OCI-M1 (cell line): Measurements from ENCODE around the gene MOCS1.

ENCODE experiments used
- DNase-seq: peaks from one replicate; lab custom pipeline; 2025; lab: John Stamatoyannopoulos, UW

MOCS1 gene

DNA sequence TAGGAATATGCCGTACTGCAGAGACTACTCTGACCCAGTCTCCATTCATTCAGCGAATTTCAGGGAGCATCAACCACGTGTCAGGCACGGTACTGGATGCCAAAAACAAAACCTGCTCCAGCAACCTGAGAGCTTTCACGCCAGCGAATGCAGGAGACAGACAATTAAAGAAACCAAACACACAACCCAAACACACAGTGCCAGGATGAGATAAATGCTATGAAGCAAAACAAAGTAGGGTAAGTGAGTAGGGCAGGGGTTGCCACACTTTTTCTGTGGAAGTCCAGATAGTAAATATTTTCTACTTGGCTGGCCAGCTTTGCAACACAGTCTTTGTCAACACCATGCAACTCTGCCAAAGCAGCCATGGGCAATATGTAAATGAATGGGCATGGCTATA, 10.0 kb downstream of the MOCS1 start:
- no peak for DNase-seq

DNA sequence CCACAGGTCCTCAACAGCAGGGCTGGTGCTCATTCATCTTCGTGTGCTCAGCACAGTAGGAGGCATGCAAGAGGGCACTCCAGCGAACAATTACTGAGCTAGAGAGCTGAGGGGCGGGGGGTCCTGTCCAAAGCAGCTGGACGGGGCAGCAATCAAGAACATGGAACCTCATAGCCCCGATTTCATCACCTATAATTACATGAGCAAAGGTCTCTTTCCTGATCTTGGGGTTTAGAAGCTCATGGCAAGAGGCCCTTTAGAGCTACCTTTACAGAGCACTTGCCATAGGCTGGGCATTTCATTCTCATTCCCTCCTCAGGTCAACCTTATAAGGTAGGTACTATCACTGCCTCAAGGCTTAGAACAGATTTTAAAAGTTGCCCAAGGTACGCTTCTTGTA, 10.4 kb downstream of the MOCS1 start:
- no peak for DNase-seq

DNA sequence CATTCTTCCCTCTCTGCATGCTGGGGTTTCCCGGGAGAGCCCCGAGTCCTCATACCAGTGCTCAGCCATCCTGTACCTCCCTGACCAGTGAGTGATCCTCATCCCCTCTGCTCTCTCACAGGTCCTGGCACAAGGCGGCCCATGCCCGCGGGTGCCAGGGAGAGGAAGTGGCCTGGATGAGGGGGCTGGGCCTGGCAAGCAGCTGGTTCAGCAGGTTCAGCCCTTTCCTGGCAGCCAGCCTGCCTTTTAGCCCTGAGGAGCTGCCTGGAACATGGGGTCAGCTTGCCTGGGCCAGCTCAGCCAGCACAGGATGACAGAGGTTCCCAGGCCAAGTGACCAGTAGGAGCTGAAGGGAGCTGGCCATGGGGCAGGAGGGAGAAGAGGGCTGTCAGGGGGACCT, 10.9 kb downstream of the MOCS1 start:
- no peak for DNase-seq

DNA sequence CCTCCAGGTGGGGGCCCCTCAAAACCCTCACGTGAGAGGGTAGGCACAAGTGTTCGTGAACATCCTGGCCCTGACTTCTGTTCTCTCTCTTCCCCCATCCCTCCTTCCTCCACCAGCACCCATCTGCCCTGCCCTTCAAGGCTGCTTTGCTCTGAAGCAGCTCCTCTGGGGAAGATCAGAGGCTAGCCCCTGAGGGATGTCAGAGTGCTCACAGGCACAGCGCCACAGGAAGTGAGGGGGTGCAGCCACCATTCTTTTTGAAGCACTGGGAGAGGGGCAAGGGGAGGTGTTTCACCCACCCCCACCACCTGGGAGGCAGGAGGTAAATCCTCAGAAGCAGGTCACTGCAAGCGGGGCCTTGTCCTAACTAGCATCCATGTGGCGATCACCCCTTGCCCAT, 11.4 kb downstream of the MOCS1 start:
- DNase-seq: no peak

DNA sequence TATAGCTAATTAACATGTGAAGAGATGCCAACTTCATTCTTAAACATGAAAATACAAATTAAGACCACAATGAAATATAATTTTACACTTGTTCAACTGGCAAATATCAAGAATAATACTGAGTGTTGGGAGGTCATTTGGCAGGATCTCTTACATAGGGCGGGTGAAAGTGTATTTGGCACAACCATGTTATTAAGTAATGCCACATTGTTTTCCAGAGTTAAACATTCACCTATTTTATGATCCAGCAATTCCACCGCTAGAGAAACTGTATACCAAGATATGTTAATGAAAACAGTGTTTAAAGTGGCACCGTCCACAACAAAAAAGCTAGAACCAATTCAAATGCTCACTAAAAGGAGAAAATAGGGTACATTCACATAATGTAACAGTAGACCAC, 14.1 kb downstream of the MOCS1 start:
- DNase-seq: no peak

DNA sequence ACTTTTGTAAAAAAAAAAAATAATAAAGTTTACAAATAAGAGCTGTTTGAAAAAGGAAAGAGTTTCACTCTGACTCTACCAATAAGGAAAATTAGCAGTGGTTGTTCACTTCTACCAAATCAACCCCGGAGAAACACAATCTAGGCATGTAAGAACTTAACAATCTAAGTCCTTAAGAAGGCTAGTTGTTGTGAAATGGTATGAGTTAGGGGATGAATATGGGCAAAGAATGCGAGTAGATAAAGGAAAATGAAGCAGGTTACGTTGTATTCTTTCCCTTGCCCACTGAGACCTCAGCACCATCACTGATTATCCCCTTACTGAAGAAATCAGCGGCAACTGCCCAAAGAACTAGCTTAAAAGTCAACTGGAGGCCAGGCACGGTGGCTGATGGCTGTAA, 15.4 kb downstream of the MOCS1 start:
- no peak for DNase-seq

DNA sequence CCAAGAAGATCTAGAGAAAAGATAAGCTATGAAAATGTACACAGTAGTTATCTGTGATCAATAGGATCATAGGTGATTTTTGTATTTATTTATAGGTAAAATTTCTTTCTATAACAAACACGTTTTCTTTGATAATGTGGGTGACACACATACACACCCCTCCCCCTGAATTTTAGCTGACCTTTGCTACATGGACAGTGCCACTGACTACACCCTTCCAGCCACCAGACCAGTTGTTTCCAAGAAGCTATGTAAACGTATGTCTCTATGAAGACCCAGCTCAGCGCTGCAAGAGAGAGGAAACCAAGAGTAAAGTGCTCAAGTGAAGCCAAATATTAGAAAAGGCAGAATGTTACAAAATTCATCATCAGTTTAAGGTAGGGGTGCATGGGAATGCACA, 16.3 kb downstream of the MOCS1 start:
- DNase-seq: no peak

DNA sequence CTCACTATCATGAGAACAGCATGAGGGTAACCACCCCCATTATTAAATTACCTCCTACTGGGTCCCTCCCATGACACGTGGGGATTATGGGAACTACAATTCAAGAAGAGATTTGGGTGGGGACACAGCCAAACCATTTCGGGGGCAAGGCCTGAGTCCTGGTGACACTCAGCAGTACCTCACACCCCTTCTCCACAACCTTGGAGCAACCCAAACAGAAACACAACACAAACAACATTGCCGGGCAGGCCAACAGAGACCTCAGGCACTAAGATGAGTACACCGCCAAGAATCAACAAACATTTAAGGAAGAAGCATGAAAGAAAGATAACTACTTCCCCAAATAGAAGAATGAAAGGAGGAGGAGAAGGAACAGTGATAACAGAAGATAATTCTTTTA, 16.9 kb downstream of the MOCS1 start:
- DNase-seq: no peak

DNA sequence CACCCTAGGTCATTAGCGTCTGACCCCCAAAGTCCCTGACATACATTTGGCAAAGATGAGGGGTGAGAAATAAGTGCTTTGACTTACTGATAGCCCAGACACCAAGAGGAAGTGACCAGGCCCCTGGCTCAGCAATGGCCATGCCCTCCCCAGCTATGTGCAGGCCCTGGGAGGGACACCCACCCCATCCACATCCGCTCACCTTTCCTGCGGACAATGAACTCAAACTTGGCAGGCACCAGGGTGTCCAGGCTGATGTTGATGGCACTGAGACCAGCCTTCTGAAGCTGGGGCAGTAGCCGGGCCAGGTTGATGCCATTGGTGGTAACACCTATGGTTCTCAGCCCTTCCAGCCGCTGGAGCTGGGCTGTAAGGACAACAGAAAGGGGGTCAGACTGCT, 18.4 kb downstream of the MOCS1 start:
- DNase-seq: no peak

DNA sequence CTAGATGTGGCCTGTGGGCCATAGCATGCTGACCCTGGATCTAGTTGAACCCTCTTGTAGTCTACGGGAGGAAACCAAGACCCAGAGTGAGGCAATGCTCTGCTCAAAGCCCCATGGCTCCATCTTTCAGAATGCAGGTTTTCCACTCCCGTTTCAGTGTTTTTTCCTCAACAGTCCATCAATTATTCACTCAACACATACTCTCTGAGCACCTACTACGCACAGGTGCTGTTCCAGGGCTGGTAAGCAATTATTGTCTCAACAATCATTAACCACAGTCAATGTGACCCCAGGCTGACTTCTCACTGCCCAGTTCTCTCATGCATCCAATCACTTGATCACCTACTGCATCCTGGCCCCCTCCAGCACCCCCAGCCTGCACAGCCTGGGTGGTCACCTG, 20.0 kb downstream of the MOCS1 start:
- no peak for DNase-seq

DNA sequence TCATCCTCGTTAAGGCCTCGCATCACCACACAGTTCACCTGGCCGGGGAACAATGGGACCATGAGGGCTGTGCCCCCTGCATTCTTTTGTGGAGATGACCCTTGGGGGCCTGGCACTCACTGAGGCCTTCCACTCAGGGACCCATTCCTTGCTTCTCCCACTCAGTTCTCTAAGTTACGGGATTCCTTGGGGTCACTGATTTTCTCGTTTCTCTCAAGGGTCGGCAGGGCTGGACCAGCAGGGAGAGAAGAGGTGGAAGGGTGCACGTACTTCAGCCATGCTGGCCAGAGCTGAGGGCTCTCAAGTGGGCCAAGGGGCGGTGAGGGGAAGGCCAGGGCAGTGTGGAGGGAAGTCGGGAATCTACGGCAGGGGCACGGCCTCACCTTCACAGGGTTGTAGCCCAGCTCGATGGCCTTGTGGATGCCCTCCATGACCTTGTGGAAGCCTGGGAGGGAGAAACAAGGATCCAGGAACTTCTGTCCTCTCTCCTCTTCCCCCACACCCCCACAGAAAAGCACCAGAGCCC, 20.8 kb downstream of the MOCS1 start:
- DNase-seq: no peak

DNA sequence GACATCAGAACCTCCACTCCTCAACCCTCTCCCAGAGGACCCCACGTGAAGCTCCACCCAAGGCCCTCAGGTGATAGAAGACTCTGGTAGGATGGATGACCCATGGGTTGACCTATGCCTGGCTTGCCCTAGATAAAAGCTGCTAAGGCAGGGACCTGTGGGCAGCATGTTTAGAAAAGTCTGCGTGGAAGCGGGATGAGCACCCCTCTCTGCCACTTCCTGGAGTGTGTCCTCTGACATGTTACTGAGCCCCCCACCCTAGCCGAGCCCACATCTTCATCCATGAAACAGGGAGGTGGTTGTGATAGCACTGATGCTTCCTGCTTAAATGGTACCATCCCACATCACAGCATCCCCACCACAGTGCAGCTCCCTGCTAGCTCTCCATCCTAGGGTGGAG, 21.8 kb downstream of the MOCS1 start:
- no peak for DNase-seq

DNA sequence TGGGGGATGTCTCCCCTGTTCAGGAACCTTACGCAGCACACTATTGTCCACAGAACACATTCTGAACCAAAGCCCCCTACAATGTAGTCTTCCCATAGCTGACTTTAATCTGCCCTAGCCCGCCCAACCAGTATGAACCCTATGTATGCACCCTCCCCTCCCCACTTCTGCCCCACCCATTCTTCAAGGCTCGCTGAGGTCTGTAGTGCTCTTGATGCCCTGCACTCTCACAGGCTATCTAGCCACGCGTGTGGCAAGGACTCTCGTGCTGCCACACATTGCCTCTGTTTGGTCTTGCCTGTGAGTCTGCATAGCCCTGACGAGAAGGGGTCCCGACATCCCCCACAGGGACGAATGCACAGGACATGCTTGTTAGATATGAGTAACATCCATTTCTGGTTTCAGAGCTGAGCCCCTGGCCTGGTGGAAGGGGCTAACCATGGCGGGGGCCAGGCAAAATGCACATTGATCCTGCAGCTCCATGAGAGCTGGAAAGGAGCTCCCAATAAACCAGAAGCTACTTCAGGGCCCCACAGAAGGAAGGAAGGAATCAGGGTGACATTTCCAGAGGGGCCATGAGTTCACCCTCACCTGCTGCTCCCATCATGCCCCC, 22.6 kb downstream of the MOCS1 start:
- no peak for DNase-seq

DNA sequence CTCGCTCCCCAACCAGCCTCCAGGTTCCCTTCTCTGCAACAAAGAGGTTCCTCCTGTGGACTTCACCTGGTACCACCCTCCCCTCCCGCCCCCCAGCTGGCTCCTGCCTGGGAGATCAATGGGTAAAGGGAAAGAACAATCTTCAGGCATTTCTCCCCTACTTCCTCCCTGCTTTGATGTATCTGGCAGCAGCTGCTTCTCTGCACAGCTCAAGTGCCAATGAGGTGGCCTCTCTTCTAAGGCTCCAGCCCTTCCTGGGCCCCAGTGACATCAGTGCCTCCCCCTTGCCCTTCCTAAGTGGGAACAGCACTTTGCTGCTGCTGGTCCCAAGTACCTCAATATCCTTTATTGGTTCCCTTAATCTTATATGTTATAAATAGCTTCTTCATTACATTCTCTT, 23.5 kb downstream of the MOCS1 start:
- no peak for DNase-seq

DNA sequence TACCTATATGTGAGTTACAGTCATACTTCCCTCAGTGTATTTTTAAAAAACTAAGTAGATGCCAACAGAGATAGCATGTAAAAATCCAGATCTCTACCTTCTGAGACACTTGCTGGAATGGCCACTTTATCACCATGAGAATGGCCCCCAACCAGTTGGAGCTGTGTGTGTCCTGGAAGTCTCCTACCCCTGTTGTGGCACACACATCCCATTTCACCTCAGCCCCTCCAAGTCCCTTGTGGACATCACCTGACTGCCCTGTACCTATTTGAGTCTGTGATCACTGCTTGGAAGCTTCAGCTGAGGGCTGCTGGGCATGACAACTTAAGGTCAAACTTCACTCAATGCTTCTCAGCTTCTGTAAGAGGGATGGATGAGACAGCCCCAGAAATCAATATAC, 24.1 kb downstream of the MOCS1 start:
- no peak for DNase-seq

DNA sequence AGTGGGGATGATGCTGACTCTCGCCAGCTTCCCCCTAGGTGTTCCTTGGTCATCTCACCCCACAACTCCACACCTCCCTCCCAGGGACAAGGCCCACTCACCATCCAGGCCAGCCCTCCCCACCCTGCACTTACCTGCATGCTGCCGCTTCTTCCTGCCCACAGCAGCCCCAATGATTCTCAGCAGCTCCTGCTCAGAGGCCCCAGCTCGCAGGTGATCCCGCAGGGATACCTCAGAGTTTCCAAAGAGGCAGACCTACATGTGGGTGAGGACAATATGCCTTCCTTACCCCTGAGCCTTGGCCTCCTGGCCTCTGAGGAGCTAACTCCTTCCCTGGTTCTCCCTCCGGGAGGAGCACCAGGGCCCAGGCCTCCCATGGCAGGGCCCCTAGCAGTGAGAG, 24.6 kb downstream of the MOCS1 start:
- DNase-seq: no peak

DNA sequence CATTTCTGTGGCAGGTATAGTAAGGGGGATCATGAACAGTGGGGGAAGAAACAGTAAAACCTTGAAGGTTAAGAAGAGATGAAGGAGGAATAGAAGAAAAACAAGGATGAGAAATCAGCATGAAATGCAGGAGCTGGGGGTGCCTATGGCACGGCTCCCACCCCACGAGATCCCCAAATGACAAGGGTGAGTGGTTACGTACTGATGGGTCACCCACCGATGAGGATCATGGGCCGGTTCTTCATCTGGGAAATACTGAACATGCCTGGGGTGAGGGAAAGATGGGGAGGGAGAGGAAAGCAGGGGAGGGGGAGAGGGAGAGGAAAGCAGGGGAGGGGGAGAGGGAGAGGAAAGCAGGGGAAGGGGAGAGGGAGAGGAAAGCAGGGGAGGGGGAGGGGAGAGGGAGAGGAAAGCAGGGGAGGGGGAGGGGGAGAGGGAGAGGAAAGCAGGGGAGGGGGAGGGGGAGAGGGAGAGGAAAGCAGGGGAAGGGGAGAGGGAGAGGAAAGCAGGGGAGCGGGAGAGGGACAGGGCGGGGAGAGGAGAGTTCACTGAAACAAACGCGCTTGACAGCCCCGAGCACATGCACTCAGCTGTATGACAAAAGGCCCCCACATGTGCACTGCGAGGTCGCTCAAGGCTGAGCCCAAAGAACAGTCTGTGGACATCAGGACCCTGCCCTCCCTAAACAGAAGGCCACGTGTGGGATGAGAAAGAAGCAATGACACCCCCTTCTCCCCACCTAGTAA, 25.3 kb downstream of the MOCS1 start:
- no peak for DNase-seq

DNA sequence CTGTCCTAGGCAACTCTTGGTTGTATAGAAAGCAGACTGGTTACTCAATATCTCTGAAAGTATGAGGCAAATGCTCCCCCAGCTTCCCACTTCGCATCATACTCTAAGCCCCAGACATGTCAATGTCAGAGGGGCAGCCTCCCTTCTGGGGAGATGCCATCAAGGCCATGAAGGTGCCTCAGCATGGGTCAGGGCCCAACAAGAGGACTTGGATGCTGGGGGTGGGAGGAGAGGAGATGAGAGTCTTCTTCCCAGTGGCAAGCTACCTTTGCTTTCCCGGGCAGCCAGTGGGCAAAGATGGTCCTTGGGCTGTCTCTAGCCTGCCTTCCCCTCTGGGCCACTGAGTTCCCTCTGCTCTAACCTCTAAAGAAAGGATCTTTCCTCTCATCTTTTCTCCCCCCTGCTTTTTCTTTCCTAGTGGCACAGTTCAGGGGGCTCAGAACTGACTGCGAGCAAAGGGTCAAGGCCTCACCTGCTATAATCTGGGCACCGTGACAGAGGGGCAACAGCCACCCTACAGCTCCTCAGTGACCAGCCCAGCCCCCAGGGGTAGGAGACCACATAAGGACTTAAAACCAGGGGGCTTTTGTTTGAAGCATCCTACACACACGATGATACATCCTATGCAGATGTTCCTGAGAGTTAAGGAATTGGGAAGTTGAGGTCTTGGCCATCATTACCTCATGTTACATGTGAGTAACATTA, 26.2 kb downstream of the MOCS1 start:
- no peak for DNase-seq

DNA sequence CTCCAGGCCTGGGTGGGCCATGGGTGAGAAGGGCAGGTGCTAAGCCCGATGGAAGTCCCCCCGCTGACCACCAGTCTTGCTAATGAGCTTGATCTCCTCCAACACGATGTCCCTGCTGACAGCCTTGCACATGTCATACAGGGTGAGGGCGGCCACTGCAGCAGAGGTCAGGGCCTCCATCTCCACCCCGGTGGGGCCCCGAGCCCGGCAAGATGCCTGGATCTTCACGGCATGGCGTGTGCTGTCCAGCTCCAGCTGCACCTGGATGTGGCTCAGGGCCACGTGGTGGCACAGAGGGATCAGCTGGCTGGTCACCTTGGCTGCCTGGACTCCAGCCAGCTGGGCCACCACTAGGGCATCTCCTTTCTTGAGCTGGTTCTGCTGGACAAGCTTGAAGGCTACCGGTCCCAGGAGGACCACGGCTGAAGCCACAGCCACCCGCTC, 27.9 kb downstream of the MOCS1 start:
- no peak for DNase-seq

DNA sequence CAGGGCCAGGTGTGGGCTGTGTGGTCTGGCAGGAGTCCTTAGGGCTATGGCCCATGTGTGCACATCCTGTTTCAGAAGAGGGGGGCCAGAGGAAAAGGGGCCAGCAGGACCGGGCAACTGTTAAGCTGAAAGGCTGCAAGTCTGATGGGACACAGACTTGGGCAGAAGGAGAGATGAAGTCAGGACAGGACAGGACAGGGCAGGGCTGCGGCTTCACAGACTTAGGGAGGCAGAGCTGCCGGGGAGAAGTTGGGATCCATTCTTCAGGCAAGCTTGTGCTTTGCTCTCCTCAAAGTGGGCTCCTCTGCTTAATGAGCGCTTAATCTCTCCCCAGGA, 28.7 kb downstream of the MOCS1 start:
- no peak for DNase-seq

DNA sequence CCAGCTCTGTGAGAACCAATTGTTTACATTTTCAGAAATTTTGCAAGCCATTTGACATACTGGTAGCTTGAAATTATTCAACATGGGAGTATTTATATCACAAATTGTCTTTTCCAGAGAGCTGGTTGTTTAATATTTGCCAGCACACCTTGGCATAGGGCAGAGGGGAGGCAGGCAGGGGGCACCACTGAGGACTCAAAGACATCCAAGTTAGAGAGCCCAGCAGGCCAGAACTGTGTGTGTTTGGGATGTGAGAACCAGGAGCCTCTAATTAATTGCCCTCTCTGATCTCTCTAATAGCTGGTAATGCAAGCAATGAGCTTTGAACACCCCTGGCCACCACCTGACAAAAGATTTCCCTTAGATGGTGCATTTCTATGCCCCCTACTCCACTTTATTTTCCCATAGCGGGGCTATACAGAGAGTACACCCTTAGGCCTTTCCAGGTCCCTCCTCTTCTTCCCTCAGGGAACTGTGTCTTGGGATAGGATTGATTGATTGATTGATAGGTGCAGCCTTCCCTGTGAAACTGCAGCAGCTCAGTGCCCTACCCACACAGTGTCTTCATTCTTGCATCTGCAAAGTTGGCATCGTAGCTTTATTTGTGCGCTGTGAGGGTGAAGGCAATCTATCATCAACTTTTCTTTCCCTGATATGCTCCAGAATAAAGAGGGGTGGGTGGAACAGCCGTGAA, 29.2 kb downstream of the MOCS1 start:
- DNase-seq: no peak

DNA sequence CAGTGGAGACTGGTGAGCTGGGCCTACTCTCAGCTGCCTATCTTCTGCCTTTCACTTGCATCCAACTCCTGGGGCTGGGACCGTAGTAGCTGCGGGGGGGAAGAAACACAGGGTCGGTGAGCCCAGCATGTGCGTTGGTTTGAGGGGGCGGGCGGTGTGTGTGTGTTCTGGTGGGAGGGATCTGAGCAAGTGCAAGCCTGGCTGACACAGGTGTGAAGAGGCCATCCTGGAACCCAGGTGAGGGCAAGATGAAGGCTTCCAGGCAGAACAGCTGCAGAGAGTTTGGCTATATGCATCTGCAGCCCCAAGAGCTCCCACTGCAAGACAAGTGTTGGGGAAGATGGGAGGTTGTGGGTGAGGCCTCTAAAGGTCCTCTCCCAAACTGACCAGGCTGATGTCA, 30.6 kb downstream of the MOCS1 start:
- no peak for DNase-seq
